Sigmoid colon (tissue), 4 donors: ENCODE results near the gene CAB39L.

ENCODE experiments used
- CTCF ChIP-seq, 4 experiments: fragments of 450-650 bp in 3 of 4; fragments of 200-600 bp in 1 of 4; IDR thresholded peaks; one replicate each; pipeline ENCODE4 v1.5.1; 2016 to 2019; ENCODE audit warnings: antibody characterized with exemption in 4 of 4, mild to moderate bottlenecking in 3 of 4, moderate library complexity in 2 of 4
- POLR2A ChIP-seq, 2 donors: fragments of 450-650 bp; IDR thresholded peaks; one replicate each; pipeline ENCODE4 v1.6.1; 2016; ENCODE audit warnings: antibody characterized with exemption in 2 of 2, mild to moderate bottlenecking in 2 of 2, moderate library complexity in 2 of 2
- POLR2AphosphoS5 ChIP-seq, 4 donors: sonication (generic); formaldehyde crosslinking; IDR thresholded peaks; one replicate each; pipeline ENCODE4 v1.6.1; 2017; ENCODE audit warnings: antibody characterized with exemption in 4 of 4

GRCh38 chr13:49446473-49446872 lies 2.6 kb upstream of the CAB39L start:
- no peak for TF ChIP-seq POLR2A (IDR thresholded peaks at IDR 0.05)
- TF ChIP-seq CTCF (IDR thresholded peaks at IDR 0.05): no peak
- TF ChIP-seq POLR2AphosphoS5 (IDR thresholded peaks at IDR 0.05): no peak
